ENCODE data around the gene PARD6G. TPM values are rescaled to one million over a fixed set of nuclear protein-coding genes. Genes with fewer than 3 reads are reported as not detected.

Gene PARD6G
- total and polyA plus RNA-seq, 2 of the 8 experiments (the other 6 are each of a cell fraction or from before 2014, with no cell fraction given): 11.3 to 17.9 TPM

DNA sequence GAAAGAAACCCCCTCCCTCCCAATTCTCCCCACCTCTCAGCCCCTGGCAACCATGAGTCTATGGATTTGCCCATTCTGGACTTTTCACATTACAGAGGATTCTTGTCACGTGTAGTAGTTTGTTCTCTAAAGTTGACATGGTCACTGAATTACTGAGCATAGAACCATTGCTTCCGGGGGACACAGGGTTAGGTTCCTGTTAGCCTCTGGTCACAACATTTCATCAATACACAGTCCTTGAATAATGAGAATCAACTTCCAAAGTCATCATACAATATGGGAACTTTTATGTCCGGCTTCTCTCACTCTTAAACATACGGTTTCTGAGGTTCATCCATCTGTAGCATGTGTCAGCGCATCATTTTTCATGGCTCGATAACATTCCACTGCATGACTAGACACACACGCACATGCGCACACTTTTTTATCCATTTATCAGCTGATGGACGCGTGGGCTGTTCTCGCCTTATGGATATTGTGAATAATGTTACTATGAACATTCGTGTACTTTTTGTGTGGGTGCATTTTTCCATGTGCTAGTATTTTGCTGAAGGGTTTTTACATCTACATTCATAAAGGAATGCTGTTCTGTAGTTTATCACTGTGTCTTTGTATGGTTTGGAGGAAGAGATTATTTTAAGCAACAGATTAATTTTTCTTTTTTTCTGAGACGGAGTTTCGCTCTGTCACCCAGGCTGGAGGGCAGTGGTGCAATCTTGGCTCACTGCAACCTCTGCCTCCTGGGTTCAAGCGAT lies 48.1 kb downstream of the PARD6G start:
- no peak overlapping the region for H3K9ac ChIP-seq (replicated peaks in 1 of 4; ENCODE audit: extremely low read depth in 1 of 4, low read depth in 3 of 4, low read length in 3 of 4)
- no peak overlapping the region for H4K5ac ChIP-seq (ENCODE audit: insufficient read length, low read depth, low read length)
- no peak overlapping the region for H2AK5ac ChIP-seq (ENCODE audit: low read depth, low read length)
- no peaks in the 10 kb centered on the region for H3K79me2 ChIP-seq (ENCODE audit: control insufficient read depth in 1 of 2, insufficient read depth in 2 of 2, low read length in 2 of 2)
- TF ChIP-seq POU5F1 (IDR thresholded peaks at IDR 0.05; ENCODE audit: low read depth, low read length) (no peak), POLR2AphosphoS5 (IDR thresholded peaks at IDR 0.05; ENCODE audit: low read depth, low read length) (no peak), CEBPB (IDR thresholded peaks at IDR 0.05; ENCODE audit: low read depth, low read length) (no peak), CHD1 (IDR thresholded peaks at IDR 0.05; ENCODE audit: low read depth, low read length) (no peak)
- TF ChIP-seq, protein P1, sequence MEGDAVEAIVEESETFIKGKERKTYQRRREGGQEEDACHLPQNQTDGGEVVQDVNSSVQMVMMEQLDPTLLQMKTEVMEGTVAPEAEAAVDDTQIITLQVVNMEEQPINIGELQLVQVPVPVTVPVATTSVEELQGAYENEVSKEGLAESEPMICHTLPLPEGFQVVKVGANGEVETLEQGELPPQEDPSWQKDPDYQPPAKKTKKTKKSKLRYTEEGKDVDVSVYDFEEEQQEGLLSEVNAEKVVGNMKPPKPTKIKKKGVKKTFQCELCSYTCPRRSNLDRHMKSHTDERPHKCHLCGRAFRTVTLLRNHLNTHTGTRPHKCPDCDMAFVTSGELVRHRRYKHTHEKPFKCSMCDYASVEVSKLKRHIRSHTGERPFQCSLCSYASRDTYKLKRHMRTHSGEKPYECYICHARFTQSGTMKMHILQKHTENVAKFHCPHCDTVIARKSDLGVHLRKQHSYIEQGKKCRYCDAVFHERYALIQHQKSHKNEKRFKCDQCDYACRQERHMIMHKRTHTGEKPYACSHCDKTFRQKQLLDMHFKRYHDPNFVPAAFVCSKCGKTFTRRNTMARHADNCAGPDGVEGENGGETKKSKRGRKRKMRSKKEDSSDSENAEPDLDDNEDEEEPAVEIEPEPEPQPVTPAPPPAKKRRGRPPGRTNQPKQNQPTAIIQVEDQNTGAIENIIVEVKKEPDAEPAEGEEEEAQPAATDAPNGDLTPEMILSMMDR (IDR thresholded peaks at IDR 0.05; ENCODE audit: control extremely low read depth in 1 of 3, insufficient read depth in 1 of 3, low read depth in 1 of 3, low read length in 3 of 3): no peak
- no peak overlapping the region for H4K8ac ChIP-seq (ENCODE audit: extremely low read depth, insufficient read depth, low read length)
- DNase-seq (ENCODE audit: low read depth in 1 of 2, low spot score in 2 of 2): peak in 1 of 2 experiments; percentile 6
- H3K27me3 ChIP-seq (replicated peaks in 1 of 4; ENCODE audit: control insufficient read depth in 3 of 4, extremely low read depth in 1 of 4, insufficient read depth in 3 of 4, low read length in 3 of 4): no peaks in the 10 kb centered on the region
- no peak overlapping the region for H3K4ac ChIP-seq (replicated peaks; ENCODE audit: insufficient read length, low read depth, low read length)
- peaks cover 4 to 8% of the 10 kb centered on the region in 2 experiments for H4K20me1 ChIP-seq (replicated peaks in 1 of 2; ENCODE audit: control insufficient read depth in 1 of 2, insufficient read depth in 2 of 2, low read length in 2 of 2)
- H2AFZ ChIP-seq (ENCODE audit: low read length): no peak overlapping the region
- no peaks in the 10 kb centered on the region for H3K79me1 ChIP-seq (ENCODE audit: low read depth, low read length)
- H2BK5ac ChIP-seq (ENCODE audit: low read depth, low read length): no peak overlapping the region
- H3K23ac ChIP-seq (ENCODE audit: insufficient read length): no peak overlapping the region
- H2BK12ac ChIP-seq (ENCODE audit: low read depth, low read length): no peak overlapping the region; the same call in 1 of the 2 replicates
- H2BK120ac ChIP-seq (replicated peaks; ENCODE audit: low read depth, low read length): no peak overlapping the region
- no peaks in the 10 kb centered on the region for H3K9me3 ChIP-seq (ENCODE audit: insufficient read depth in 2 of 2, low read depth in 1 of 2, low read length in 1 of 2)
- no peak overlapping the region for H3K56ac ChIP-seq (replicated peaks; ENCODE audit: insufficient read length, low read depth, low read length)
- no peak overlapping the region for H3K18ac ChIP-seq (ENCODE audit: extremely low read depth, low read length)
- no peak overlapping the region for H4K91ac ChIP-seq (replicated peaks; ENCODE audit: insufficient read length, low read length)
- H2BK15ac ChIP-seq (ENCODE audit: low read length): no peak overlapping the region
- WGBS, 2 experiments (ENCODE audit: extremely low coverage in 1 of 2, insufficient coverage in 1 of 2, insufficient read length in 1 of 2, insufficient replicate concordance in 2 of 2, low coverage in 1 of 2, low lambda C conversion rate in 2 of 2, missing lambda C conversion rate in 1 of 2): 91% methylated on average over 15 of the region's 15 CpGs; no CpG with 5 or more reads in 1 of the 2 experiments
- peaks cover 2 to 30% (median 8%) of the 10 kb centered on the region in 4 experiments; a peak in 6 of 7 replicates for H3K4me1 ChIP-seq (replicated peaks in 1 of 4; ENCODE audit: control insufficient read depth in 3 of 4, insufficient read depth in 4 of 4, low read length in 3 of 4)
- POLR2A ChIA-PET (ENCODE audit: partially characterized antibody): interaction anchor here (1.2 kb wide), 1 partner anchor 61 kb away, joined by 3 read pairs; no protein-coding TSS in a partner anchor
- no peaks in the 10 kb centered on the region; a peak in 2 of 8 replicates for H3K36me3 ChIP-seq (ENCODE audit: control insufficient read depth in 2 of 4, insufficient read depth in 4 of 4, low read length in 3 of 4)
- CTCF ChIA-PET (ENCODE audit: partially characterized antibody): interaction anchor here (1.6 to 7.8 kb wide), 7 partner anchors 14 to 57 kb away, joined by 3 to 70 read pairs (median 14); no protein-coding TSS in a partner anchor
- H3K4me2 ChIP-seq (ENCODE audit: insufficient read depth in 1 of 2, low read depth in 2 of 2, low read length in 2 of 2): no peak overlapping the region
- no peak overlapping the region for H3K14ac ChIP-seq (ENCODE audit: insufficient read length)
- no peak overlapping the region for H3K27ac ChIP-seq (ENCODE audit: low read depth, low read length)
- H2BK20ac ChIP-seq (ENCODE audit: low read length): no peak overlapping the region
- FAIRE-seq: no peak
- no peak overlapping the region for H3K4me3 ChIP-seq (ENCODE audit: extremely low read depth in 1 of 4, insufficient read depth in 2 of 4, low read depth in 3 of 4, low read length in 4 of 4)
- no peaks in the 10 kb centered on the region for H3K23me2 ChIP-seq (ENCODE audit: low read depth, low read length)

Data from H1 (cell line).